Measurements from ENCODE around the gene GJB4. TPM values are rescaled to one million over a fixed set of nuclear protein-coding genes. Genes with fewer than 3 reads are reported as not detected.
"Not testable (repeated sequence)": the region's sequence is repeated elsewhere in the genome, so short reads cannot be mapped to it uniquely, and the experiment has no call there.

The GJB4 gene
- total RNA-seq, 1 donor from 2014 or later: 6.1 TPM

GRCh38 chr1:34795916-34796315 lies 36.4 kb downstream of the GJB4 start:
- DNase-seq (ENCODE audit: low spot score): no peak

DNA sequence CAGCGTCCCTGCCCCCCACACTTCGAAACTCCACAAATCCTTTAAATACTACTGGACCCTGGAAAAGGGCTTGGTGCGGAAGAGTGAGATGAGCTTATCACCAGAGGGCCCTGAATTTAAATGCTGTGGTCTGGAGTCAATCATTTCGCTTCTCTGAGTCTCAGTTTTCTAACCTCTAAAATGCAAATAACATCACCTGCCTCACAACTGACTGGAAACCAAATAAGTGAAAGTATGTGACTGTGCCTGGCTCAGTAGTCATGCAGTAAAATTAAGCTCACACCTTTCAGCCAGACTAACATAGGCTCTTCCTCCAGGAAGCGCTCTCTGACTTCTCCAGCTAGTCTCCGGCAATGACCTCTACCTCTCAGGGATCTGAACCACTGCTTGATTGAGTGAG lies 37.5 kb downstream of the GJB4 start:
- DNase-seq (ENCODE audit: low spot score): no peak

GRCh38 chr1:34800214-34800613 lies 40.7 kb downstream of the GJB4 start:
- no peak for DNase-seq (ENCODE audit: low spot score)

GRCh38 chr1:34803770-34804169 lies 44.2 kb downstream of the GJB4 start:
- DNase-seq (ENCODE audit: low spot score): no peak

GRCh38 chr1:34806396-34806795 lies 46.9 kb downstream of the GJB4 start:
- no peak for DNase-seq (ENCODE audit: low spot score)

DNA sequence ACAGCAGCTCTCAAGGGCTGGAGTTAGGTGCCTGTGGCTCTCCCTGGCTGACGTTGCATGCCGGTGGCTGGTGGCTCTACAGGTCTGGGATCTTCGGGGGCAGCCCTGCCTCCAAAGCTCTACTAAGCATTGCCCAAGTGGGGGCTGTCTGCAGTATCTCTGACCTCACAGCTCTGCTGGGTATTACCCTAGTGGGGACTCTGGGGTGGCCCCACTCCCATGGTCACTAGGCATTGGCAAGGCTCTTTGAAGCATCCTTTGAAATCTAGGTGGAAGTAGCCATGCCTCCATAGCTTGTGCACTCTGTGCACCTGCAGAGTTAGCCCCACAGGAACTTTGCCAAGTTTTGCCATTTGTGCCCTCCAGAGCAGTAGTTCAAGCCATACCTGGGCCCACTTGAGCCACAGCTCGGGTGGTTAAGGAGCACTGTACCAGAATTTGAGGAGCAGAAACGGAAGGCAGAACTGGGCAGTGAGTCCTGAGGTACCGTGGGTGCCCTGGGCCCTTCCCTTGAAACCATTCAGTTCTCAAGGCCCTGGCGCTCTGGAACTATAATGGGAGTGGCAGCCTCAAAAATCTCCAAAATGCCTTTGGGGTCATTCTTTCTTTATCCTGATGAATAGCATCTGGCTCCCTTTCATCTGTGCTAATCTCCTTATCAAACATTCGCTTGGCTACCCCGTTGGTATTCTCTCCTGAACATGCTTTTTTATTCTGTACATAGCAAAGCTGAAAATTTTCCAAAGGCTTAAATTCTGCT lies 48.7 kb downstream of the GJB4 start:
- no peak for DNase-seq (ENCODE audit: low spot score)

DNA sequence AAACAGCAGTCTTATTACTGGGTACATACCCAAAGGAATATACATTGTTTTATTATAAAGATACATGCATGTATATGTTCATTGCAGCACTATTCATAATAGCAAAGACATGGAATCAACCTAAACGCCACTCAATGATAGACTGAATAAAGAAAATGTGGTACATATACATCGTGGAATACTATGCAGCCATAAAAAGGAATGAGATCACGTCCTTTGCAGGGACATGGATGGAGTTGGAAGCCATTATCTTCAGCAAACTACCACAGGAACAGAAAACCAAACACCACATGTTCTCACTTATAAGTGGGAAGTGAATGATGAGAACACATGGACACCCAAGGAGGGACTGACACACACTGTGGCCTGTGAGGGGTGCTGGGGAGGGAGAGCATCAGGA lies 51.2 kb downstream of the GJB4 start:
- DNase-seq (ENCODE audit: low spot score): not testable (repeated sequence)

Other genes with a start within 250 kb of the GJB4 start
- 6.2 TPM for gene GJB5, start 4.7 kb upstream of the GJB4 start, total RNA-seq
- 6.3 TPM for gene GJB3, start 21.5 kb downstream of the GJB4 start, total RNA-seq
- gene GJA4, start 33.3 kb downstream of the GJB4 start, total RNA-seq: 9.0 TPM
- 28.9 TPM for gene SMIM12, start 100.0 kb downstream of the GJB4 start, total RNA-seq
- gene DLGAP3, start 169.9 kb downstream of the GJB4 start, total RNA-seq: 0.43 TPM
- 70.2 TPM for gene TMEM35B, start 225.6 kb downstream of the GJB4 start, total RNA-seq